ENCODE measurements around the gene SRF.
"Not testable (repeated sequence)": the region's sequence is repeated elsewhere in the genome, so short reads cannot be mapped to it uniquely, and the experiment has no call there.

Gene SRF

GRCh38 chr6:43170931-43171706 is at the start of gene SRF:
SRF (plus strand) TSS chr6:43171269; CDS start chr6:43171657, 388 bp downstream.
- peak; percentile 97 to 98 for DNase-seq (ENCODE audit: low read depth in 2 of 2)

- no peak for DNase-seq (ENCODE audit: low read depth in 2 of 2)
Measured at GRCh38 chr6:43122146-43122545, 48.9 kb upstream of the SRF start.

- DNase-seq (ENCODE audit: low read depth in 2 of 2) = no peak
Measured at GRCh38 chr6:43123461-43124314, 47.4 kb upstream of the SRF start.

GRCh38 chr6:43124481-43124880 is 46.6 kb upstream of the SRF start:
- DNase-seq (ENCODE audit: low read depth in 2 of 2) = no peak

- no peak for DNase-seq (ENCODE audit: low read depth in 2 of 2)
Measured at GRCh38 chr6:43125119-43125518, 46.0 kb upstream of the SRF start.

GRCh38 chr6:43125555-43125954 is 45.5 kb upstream of the SRF start:
- DNase-seq (ENCODE audit: low read depth in 2 of 2) = no peak

GRCh38 chr6:43127180-43127579 is 43.9 kb upstream of the SRF start:
- no peak for DNase-seq (ENCODE audit: low read depth in 2 of 2)

- no peak for DNase-seq (ENCODE audit: low read depth in 2 of 2)
Measured at GRCh38 chr6:43127877-43128276, 43.2 kb upstream of the SRF start.

- DNase-seq (ENCODE audit: low read depth in 2 of 2) = no peak
Measured at GRCh38 chr6:43128926-43129325, 42.1 kb upstream of the SRF start.

GRCh38 chr6:43129434-43130194 is 41.5 kb upstream of the SRF start:
- DNase-seq (ENCODE audit: low read depth in 2 of 2) = no peak

- DNase-seq (ENCODE audit: low read depth in 2 of 2) = no peak
Measured at GRCh38 chr6:43130429-43130828, 40.6 kb upstream of the SRF start.

GRCh38 chr6:43131379-43131778 is 39.7 kb upstream of the SRF start:
- not testable (repeated sequence) for DNase-seq (ENCODE audit: low read depth in 2 of 2)

GRCh38 chr6:43138267-43138666 is 32.8 kb upstream of the SRF start:
- no peak for DNase-seq (ENCODE audit: low read depth in 2 of 2)

- DNase-seq (ENCODE audit: low read depth in 2 of 2) = not testable (repeated sequence)
Measured at GRCh38 chr6:43139973-43140372, 31.1 kb upstream of the SRF start.

GRCh38 chr6:43141644-43142043 is 29.4 kb upstream of the SRF start:
- no peak for DNase-seq (ENCODE audit: low read depth in 2 of 2)

- DNase-seq (ENCODE audit: low read depth in 2 of 2) = no peak
Measured at GRCh38 chr6:43142101-43142500, 29.0 kb upstream of the SRF start.

GRCh38 chr6:43143235-43144128 is 27.6 kb upstream of the SRF start:
- peak; percentile 68 to 69 for DNase-seq (ENCODE audit: low read depth in 2 of 2)

GRCh38 chr6:43144879-43145278 is 26.2 kb upstream of the SRF start:
- no peak for DNase-seq (ENCODE audit: low read depth in 2 of 2)

- no peak for DNase-seq (ENCODE audit: low read depth in 2 of 2)
Measured at GRCh38 chr6:43146261-43146660, 24.8 kb upstream of the SRF start.

- DNase-seq (ENCODE audit: low read depth in 2 of 2) = no peak
Measured at GRCh38 chr6:43146709-43147688, 24.1 kb upstream of the SRF start.

All from stimulated activated CD4-positive, alpha-beta T cell treated with anti-CD3 and anti-CD28 coated beads, Interleukin-4, amount 100 ng/mL, for 48 hours (primary cell).